ENCODE measurements around the gene GRM4. TPM values are rescaled to one million over a fixed set of nuclear protein-coding genes. Genes with fewer than 3 reads are reported as not detected.

GRM4 gene
- total RNA-seq, 1 donor from 2014 or later = 1.2 TPM

GRCh38 chr6:34028691-34029360 lies 117.1 kb downstream of the GRM4 start:
- TF ChIP-seq EZH2phosphoT487 (IDR thresholded peaks at IDR 0.05) = no peak
- no peak for TF ChIP-seq CTCF (IDR thresholded peaks at IDR 0.05)
- TF ChIP-seq EZH2 (IDR thresholded peaks at IDR 0.05) = no peak
- H3K4me2 ChIP-seq = no peak overlapping the region

GRCh38 chr6:34027939-34028441 lies 117.9 kb downstream of the GRM4 start:
- Histone ChIP-seq H3K4me2 (no peak overlapping the region), H2AFZ (replicated peaks) (no peak overlapping the region), H3F3A (ENCODE audit: low read depth) (no peaks in the 10 kb centered on the region), H3K9me3 (ENCODE audit: low read depth) (no peaks in the 10 kb centered on the region), H3K4me1 (peaks cover 16% of the 10 kb centered on the region), H3K4me3 (no peak overlapping the region), H4K20me1 (ENCODE audit: low read depth) (no peaks in the 10 kb centered on the region), H3K27me3 (no peaks in the 10 kb centered on the region), H3K27ac (no peak overlapping the region), H3K79me2 (ENCODE audit: low read depth) (no peaks in the 10 kb centered on the region), H3K36me3 (no peaks in the 10 kb centered on the region), H3K9ac (no peak overlapping the region)
- peaks cover 11% of the 10 kb centered on the region for H3K27me3 Mint-ChIP-seq (ENCODE audit: insufficient read depth, low read depth)
- H3K4me1 Mint-ChIP-seq = peaks cover 8% of the 10 kb centered on the region
- H3K27ac Mint-ChIP-seq = no peak overlapping the region
- no peak overlapping the region for H3K4me3 Mint-ChIP-seq
- H3K9me3 Mint-ChIP-seq = no peaks in the 10 kb centered on the region
- TF ChIP-seq EZH2 (IDR thresholded peaks at IDR 0.05) (no peak), CTCF (IDR thresholded peaks at IDR 0.05) (peak; percentile 2), EZH2phosphoT487 (IDR thresholded peaks at IDR 0.05) (no peak)
- no peak for DNase-seq (ENCODE audit: low spot score)
- H3K36me3 Mint-ChIP-seq = no peaks in the 10 kb centered on the region

More at GRCh38 chr6:34028691-34029360, 117.1 kb downstream of the GRM4 start:
- Mint-ChIP-seq H3K4me1 (peaks cover 8% of the 10 kb centered on the region), H3K4me3 (no peak overlapping the region), H3K27ac (no peak overlapping the region), H3K27me3 (ENCODE audit: insufficient read depth, low read depth) (peaks cover 10% of the 10 kb centered on the region), H3K36me3 (no peaks in the 10 kb centered on the region), H3K9me3 (no peaks in the 10 kb centered on the region)
- Histone ChIP-seq H2AFZ (replicated peaks) (no peak overlapping the region), H3K27me3 (no peaks in the 10 kb centered on the region), H3K27ac (no peak overlapping the region), H4K20me1 (ENCODE audit: low read depth) (no peaks in the 10 kb centered on the region), H3K4me1 (peaks cover 16% of the 10 kb centered on the region), H3K36me3 (no peaks in the 10 kb centered on the region), H3K4me3 (no peak overlapping the region), H3K9ac (no peak overlapping the region), H3K79me2 (ENCODE audit: low read depth) (no peaks in the 10 kb centered on the region), H3F3A (ENCODE audit: low read depth) (no peaks in the 10 kb centered on the region), H3K9me3 (ENCODE audit: low read depth) (no peaks in the 10 kb centered on the region)
- DNase-seq (ENCODE audit: low spot score) = no peak

- H3K9me3 Mint-ChIP-seq = no peaks in the 10 kb centered on the region
- no peak overlapping the region for H3K4me3 Mint-ChIP-seq
- Histone ChIP-seq H3F3A (ENCODE audit: low read depth) (no peaks in the 10 kb centered on the region), H3K4me2 (no peak overlapping the region), H3K4me1 (peaks cover 16% of the 10 kb centered on the region), H3K9me3 (ENCODE audit: low read depth) (no peaks in the 10 kb centered on the region), H3K9ac (no peak overlapping the region), H3K36me3 (no peaks in the 10 kb centered on the region), H3K79me2 (ENCODE audit: low read depth) (no peaks in the 10 kb centered on the region), H2AFZ (replicated peaks) (no peak overlapping the region), H3K4me3 (no peak overlapping the region), H4K20me1 (ENCODE audit: low read depth) (no peaks in the 10 kb centered on the region), H3K27me3 (no peaks in the 10 kb centered on the region), H3K27ac (no peak overlapping the region)
- H3K36me3 Mint-ChIP-seq = no peaks in the 10 kb centered on the region
- peak; percentile 85 for DNase-seq (ENCODE audit: low spot score)
- peak; percentile 85 for TF ChIP-seq CTCF (IDR thresholded peaks at IDR 0.05)
- TF ChIP-seq EZH2 (IDR thresholded peaks at IDR 0.05) = no peak
- peaks cover 13% of the 10 kb centered on the region for H3K27me3 Mint-ChIP-seq (ENCODE audit: insufficient read depth, low read depth)
- H3K4me1 Mint-ChIP-seq = peaks cover 8% of the 10 kb centered on the region
- H3K27ac Mint-ChIP-seq = no peak overlapping the region
Measured at GRCh38 chr6:34027445-34027936, 118.4 kb downstream of the GRM4 start.
